OCI-LY1 (cell line): ENCODE measurements around the gene MAN1C1.

ENCODE experiments used
- H2AFZ ChIP-seq: fragments of 200-600 bp; sonication (generic), shearing (Covaris generic); 2 replicates; pipeline ENCODE4 v1.6.0; 2014; ENCODE audit warnings: antibody characterized with exemption, mild to moderate bottlenecking, low read length
- H3F3A ChIP-seq: fragments of 200-600 bp; sonication (generic), shearing (Covaris generic); 2 replicates; pipeline ENCODE4 v1.6.0; 2014; ENCODE audit warnings: mild to moderate bottlenecking, antibody characterized with exemption, low read length, moderate library complexity; ENCODE audit not compliant: insufficient read depth
- H3K27ac ChIP-seq: fragments of 200-600 bp; sonication (generic); 2 replicates; pipeline ENCODE4 v1.5.1; 2014; ENCODE audit warnings: low read length, mixed run types, mild to moderate bottlenecking, low read depth; ENCODE audit not compliant: poor library complexity, severe bottlenecking
- H3K27me3 ChIP-seq: fragments of 200-600 bp; sonication (generic); 2 replicates; pipeline ENCODE4 v1.6.0; 2014; ENCODE audit warnings: antibody characterized with exemption, mild to moderate bottlenecking, low read length, moderate library complexity; ENCODE audit not compliant: insufficient read depth
- H3K36me3 ChIP-seq: fragments of 200-600 bp; sonication (generic); 2 replicates; pipeline ENCODE4 v1.6.1; 2014; ENCODE audit warnings: mild to moderate bottlenecking, antibody characterized with exemption, low read length, moderate library complexity, mixed read lengths; ENCODE audit not compliant: insufficient read depth
- H3K4me1 ChIP-seq: fragments of 200-600 bp; sonication (generic); 2 replicates; pipeline ENCODE4 v1.5.1; 2014; ENCODE audit warnings: mild to moderate bottlenecking, low read length, moderate library complexity; ENCODE audit not compliant: insufficient read depth, severe bottlenecking
- H3K4me2 ChIP-seq: fragments of 200-600 bp; sonication (generic), shearing (Covaris generic); 2 replicates; pipeline ENCODE4 v1.6.1; 2014; ENCODE audit warnings: low read length
- H3K4me3 ChIP-seq: fragments of 200-600 bp; sonication (generic); 2 replicates; pipeline ENCODE4 v1.5.1; 2014; ENCODE audit warnings: low read length, low read depth, mild to moderate bottlenecking, mixed read lengths; ENCODE audit not compliant: poor library complexity, severe bottlenecking
- H3K79me2 ChIP-seq: fragments of 200-600 bp; shearing (Covaris generic); 2 replicates; pipeline ENCODE4 v1.6.1; 2016; ENCODE audit warnings: mixed run types, low read length, mixed read lengths; ENCODE audit not compliant: insufficient read depth
- H3K9ac ChIP-seq: fragments of 200-600 bp; sonication (generic), shearing (Covaris generic); 2 replicates; pipeline ENCODE4 v1.6.1; 2014; ENCODE audit warnings: mild to moderate bottlenecking, low read length, mixed read lengths
- H3K9me2 ChIP-seq: fragments of 200-600 bp; sonication (generic), shearing (Covaris generic); 2 replicates; pipeline ENCODE4 v1.6.1; 2014; ENCODE audit warnings: low read depth, mild to moderate bottlenecking, low read length, mixed read lengths
- H3K9me3 ChIP-seq: fragments of 200-600 bp; shearing (Covaris generic); 2 replicates; pipeline ENCODE4 v1.6.1; 2014; ENCODE audit warnings: low read length, mixed read lengths
- H4K20me1 ChIP-seq: fragments of 200-600 bp; sonication (generic), shearing (Covaris generic); 2 replicates; pipeline ENCODE4 v1.6.0; 2016; ENCODE audit warnings: mild to moderate bottlenecking, low read length; ENCODE audit not compliant: insufficient read depth
- EZH2 ChIP-seq: fragments of 200-600 bp; sonication (generic), shearing (Covaris generic); IDR thresholded peaks from 2 replicates; pipeline ENCODE4 v1.8.0; 2017; ENCODE audit warnings: borderline replicate concordance, mixed run types, mild to moderate bottlenecking, antibody characterized with exemption, low read length, moderate library complexity, mixed read lengths
- TF ChIP-seq, protein P1 (sequence below): fragments of 200-600 bp; sonication (generic), shearing (Covaris generic); IDR thresholded peaks from 2 replicates; pipeline ENCODE4 v1.5.1; 2017; ENCODE audit warnings: mild to moderate bottlenecking, antibody characterized with exemption, low read length, moderate library complexity, mixed read lengths

The MAN1C1 gene

GRCh38 chr1:25672763-25673409, 56.3 kb downstream of the MAN1C1 start:
- H3K79me2 ChIP-seq = no peaks in the 10 kb centered on the region
- no peaks in the 10 kb centered on the region for H3K36me3 ChIP-seq
- H3K4me1 ChIP-seq = no peaks in the 10 kb centered on the region
- no peak overlapping the region for H2AFZ ChIP-seq
- TF ChIP-seq, protein P1, sequence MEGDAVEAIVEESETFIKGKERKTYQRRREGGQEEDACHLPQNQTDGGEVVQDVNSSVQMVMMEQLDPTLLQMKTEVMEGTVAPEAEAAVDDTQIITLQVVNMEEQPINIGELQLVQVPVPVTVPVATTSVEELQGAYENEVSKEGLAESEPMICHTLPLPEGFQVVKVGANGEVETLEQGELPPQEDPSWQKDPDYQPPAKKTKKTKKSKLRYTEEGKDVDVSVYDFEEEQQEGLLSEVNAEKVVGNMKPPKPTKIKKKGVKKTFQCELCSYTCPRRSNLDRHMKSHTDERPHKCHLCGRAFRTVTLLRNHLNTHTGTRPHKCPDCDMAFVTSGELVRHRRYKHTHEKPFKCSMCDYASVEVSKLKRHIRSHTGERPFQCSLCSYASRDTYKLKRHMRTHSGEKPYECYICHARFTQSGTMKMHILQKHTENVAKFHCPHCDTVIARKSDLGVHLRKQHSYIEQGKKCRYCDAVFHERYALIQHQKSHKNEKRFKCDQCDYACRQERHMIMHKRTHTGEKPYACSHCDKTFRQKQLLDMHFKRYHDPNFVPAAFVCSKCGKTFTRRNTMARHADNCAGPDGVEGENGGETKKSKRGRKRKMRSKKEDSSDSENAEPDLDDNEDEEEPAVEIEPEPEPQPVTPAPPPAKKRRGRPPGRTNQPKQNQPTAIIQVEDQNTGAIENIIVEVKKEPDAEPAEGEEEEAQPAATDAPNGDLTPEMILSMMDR = no peak
- TF ChIP-seq EZH2 = no peak
- H4K20me1 ChIP-seq = no peaks in the 10 kb centered on the region
- H3K27ac ChIP-seq = no peak overlapping the region
- 0 out of 2 replicates have a peak, but pooled peaks cover 7% of the 10 kb centered on the region for H3K27me3 ChIP-seq
- no peak overlapping the region for H3K4me3 ChIP-seq
- no peak overlapping the region for H3K9ac ChIP-seq
- no peaks in the 10 kb centered on the region for H3K9me2 ChIP-seq
- H3F3A ChIP-seq = no peaks in the 10 kb centered on the region
- no peak overlapping the region for H3K4me2 ChIP-seq
- H3K9me3 ChIP-seq = no peaks in the 10 kb centered on the region

GRCh38 chr1:25673456-25673855, 56.9 kb downstream of the MAN1C1 start:
- TF ChIP-seq, protein P1 = no peak
- no peak for TF ChIP-seq EZH2
- no peaks in the 10 kb centered on the region for H4K20me1 ChIP-seq
- H3K4me1 ChIP-seq = no peaks in the 10 kb centered on the region
- no peak overlapping the region for H3K9ac ChIP-seq
- no peak overlapping the region for H2AFZ ChIP-seq
- no peaks in the 10 kb centered on the region for H3K36me3 ChIP-seq
- H3K4me2 ChIP-seq = no peak overlapping the region
- no peaks in the 10 kb centered on the region for H3K9me2 ChIP-seq
- no peak overlapping the region for H3K4me3 ChIP-seq
- 0 out of 2 replicates have a peak, but pooled peaks cover 7% of the 10 kb centered on the region for H3K27me3 ChIP-seq
- no peak overlapping the region for H3K27ac ChIP-seq
- no peaks in the 10 kb centered on the region for H3K79me2 ChIP-seq
- H3F3A ChIP-seq = no peaks in the 10 kb centered on the region
- no peaks in the 10 kb centered on the region for H3K9me3 ChIP-seq

DNA sequence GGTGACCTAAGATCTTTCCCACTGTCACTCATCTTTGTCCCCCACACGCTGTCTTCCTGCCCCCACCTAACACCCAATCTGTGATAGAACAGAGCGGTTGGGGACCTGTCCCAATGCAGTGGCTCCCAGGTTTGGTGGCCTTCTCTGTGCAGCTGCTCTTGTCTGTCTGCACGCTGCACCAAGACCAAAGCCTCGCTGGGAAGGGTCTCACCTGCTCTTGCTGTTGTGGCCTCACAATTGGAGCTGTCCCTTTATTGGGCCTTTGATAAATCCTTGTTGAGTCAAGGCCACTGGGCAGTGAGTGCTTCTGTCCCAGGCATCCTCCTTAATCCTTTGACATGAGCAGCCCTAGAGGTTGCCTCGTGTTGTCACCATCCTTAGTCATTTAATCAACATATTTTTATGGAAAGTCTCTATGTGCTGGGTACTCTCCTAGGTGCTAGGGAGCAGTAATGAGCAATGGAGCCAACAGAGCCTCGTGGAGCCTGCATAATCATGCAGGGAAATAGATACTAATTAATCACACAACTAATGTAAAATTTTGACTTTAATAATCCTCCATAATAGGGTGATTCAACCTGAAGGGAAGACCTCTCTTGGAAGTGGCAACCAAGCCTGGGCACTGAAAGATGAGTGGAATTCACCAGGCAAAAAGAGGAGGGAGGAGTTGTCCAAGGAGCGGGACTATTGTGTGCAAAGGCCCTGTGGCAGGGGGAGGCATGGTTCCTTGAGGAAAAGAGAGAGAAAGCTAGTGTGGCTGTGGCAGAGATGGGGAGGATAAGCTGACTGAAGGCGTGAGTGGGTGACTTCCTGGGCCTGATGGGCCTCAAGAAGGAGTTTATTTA, 57.6 kb downstream of the MAN1C1 start:
- 0 out of 2 replicates have a peak, but pooled peaks cover 7% of the 10 kb centered on the region for H3K27me3 ChIP-seq

More for the DNA sequence above, 57.6 kb downstream of the MAN1C1 start:
- no peak overlapping the region for H3K27ac ChIP-seq
- H3K79me2 ChIP-seq = no peaks in the 10 kb centered on the region
- H3K4me2 ChIP-seq = no peak overlapping the region
- no peaks in the 10 kb centered on the region for H3K9me3 ChIP-seq
- no peak overlapping the region for H2AFZ ChIP-seq
- TF ChIP-seq, protein P1 = no peak
- TF ChIP-seq EZH2 = no peak
- H3K4me3 ChIP-seq = no peak overlapping the region
- H4K20me1 ChIP-seq = no peaks in the 10 kb centered on the region
- H3K9me2 ChIP-seq = no peaks in the 10 kb centered on the region
- no peak overlapping the region for H3K9ac ChIP-seq
- no peaks in the 10 kb centered on the region for H3F3A ChIP-seq
- H3K4me1 ChIP-seq = no peaks in the 10 kb centered on the region
- no peaks in the 10 kb centered on the region for H3K36me3 ChIP-seq
